ENCODE results near the gene SPTBN4. TPM values are rescaled to one million over a fixed set of nuclear protein-coding genes. Genes with fewer than 3 reads are reported as not detected.
"Not testable (repeated sequence)": the region's sequence is repeated elsewhere in the genome, so short reads cannot be mapped to it uniquely, and the experiment has no call there.

Gene SPTBN4
- total RNA-seq, 3 donors from 2014 or later, result 1.2 to 2.1 (median 1.8) TPM

DNA sequence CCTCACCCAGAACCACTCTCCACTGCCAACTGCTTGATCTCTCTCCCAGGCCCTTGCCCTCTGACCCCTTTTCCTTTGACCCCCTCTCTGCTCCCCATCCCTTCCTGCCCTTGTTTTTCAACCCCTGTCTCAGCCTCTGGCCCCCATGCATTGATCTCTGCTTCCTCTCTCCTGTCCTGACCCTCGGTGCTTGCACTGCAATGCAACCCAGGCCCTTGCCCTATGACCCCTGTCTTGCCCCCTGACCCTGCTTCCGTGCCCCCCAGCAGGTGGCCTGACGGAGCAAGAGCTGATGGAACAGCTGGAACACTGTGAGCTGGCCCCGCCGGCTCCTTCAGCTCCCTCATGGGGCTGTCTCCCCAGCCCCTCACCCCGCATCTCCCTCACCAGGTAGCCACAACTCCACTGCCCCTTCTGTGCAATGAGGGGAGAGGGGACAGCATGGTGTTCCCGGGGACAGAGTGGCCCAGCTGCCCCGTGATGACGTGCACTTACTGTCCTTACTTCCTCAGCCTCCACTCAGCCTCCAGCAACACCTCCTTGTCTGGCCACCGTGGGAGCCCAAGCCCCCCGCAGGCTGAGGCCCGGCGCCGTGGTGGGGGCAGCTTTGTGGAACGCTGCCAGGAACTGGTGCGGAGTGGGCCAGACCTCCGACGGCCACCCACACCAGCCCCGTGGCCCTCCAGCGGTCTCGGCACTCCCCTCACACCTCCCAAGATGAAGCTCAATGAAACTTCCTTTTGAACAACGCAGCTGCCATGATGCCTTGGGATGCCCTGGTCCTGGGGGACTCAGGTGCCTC, 123.9 kb downstream of the SPTBN4 start:
- Mint-ChIP-seq H3K36me3 (ENCODE audit: insufficient read depth) (peaks cover 20% of the 10 kb centered on the region), H3K27me3 (ENCODE audit: low read depth) (no peaks in the 10 kb centered on the region), H3K4me3 (no peak overlapping the region), H3K9me3 (no peaks in the 10 kb centered on the region), H3K4me1 (ENCODE audit: low read depth) (peaks cover 14% of the 10 kb centered on the region)
- DNase-seq, result no peak
- no peak for ATAC-seq

DNA sequence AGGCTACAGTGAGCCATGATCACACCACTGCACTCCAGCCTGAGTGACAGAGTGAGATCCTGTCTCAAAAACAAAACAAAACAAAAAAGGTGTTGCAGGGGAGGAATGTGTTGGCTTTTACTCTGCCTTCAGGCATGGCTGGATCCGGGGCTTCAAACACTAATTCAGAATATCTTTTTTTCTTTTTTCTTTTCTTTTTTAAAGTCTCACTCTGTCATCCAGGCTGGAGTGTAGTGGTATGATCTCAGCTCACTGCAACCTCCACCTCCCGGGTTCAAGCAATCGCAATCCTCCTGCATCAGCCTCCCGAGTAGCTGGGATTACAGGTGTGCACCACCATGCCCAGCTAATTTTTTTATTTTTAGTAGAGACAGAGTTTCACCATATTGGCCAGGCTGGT, 124.9 kb downstream of the SPTBN4 start:
- H3K27me3 Mint-ChIP-seq (ENCODE audit: low read depth); ATAC-seq; H3K9me3 Mint-ChIP-seq; H3K4me3 Mint-ChIP-seq; DNase-seq: not testable (repeated sequence)
- Mint-ChIP-seq H3K36me3 (ENCODE audit: insufficient read depth) (peaks cover 12% of the 10 kb centered on the region), H3K4me1 (ENCODE audit: low read depth) (peaks cover 14% of the 10 kb centered on the region)

DNA sequence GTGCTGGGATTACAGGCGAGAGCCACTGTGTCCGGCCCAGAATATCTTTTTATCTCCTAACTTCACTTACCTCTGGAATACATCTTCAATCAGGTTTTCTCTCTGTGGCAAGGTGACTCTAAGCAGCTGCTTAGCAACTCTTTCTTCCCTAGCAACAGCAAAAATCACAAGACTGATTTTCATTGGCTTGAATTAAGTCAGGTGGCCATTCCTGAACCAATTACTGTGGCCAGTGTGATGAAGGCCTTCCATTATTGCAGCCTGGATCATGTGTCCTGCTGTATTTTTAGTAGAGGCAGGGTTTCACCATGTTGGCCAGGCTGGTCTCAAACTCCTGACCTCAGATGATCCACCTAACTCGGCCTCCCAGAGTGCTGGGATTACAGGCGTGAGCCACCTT, 125.4 kb downstream of the SPTBN4 start:
- ATAC-seq (peak; percentile 55 to 57), DNase-seq (no peak)
- no peaks in the 10 kb centered on the region for H3K9me3 Mint-ChIP-seq
- H3K4me1 Mint-ChIP-seq (ENCODE audit: low read depth), result peaks cover 14% of the 10 kb centered on the region
- peaks cover 8% of the 10 kb centered on the region for H3K36me3 Mint-ChIP-seq (ENCODE audit: insufficient read depth)
- H3K27me3 Mint-ChIP-seq (ENCODE audit: low read depth), result peaks cover 6% of the 10 kb centered on the region
- no peak overlapping the region for H3K4me3 Mint-ChIP-seq

DNA sequence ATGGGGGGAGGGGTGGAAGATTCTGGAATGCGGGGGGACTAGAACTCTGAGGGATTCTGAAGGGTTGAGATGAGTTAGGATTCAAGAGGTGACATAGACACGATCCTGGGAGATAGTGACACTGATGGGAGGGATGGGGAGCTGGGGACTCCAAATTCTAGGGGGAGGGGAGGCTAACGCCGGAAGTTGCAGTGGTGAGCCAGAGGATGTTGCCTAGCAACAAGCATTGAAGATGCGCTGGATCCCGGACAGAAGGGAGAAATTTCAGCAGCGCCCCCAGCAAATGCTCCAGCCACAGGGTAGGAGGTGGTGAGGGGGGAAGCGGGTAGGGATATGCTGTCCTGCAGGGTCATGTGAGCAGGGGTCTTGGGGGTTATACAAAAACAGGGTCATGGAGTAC, 127.5 kb downstream of the SPTBN4 start:
- H3K4me3 Mint-ChIP-seq, result no peak overlapping the region
- ATAC-seq (no peak), DNase-seq (no peak)
- H3K27me3 Mint-ChIP-seq (ENCODE audit: low read depth), result peaks cover 21% of the 10 kb centered on the region
- H3K36me3 Mint-ChIP-seq (ENCODE audit: insufficient read depth), result peaks cover 3% of the 10 kb centered on the region
- no peaks in the 10 kb centered on the region for H3K9me3 Mint-ChIP-seq
- peaks cover 29% of the 10 kb centered on the region for H3K4me1 Mint-ChIP-seq (ENCODE audit: low read depth)

DNA sequence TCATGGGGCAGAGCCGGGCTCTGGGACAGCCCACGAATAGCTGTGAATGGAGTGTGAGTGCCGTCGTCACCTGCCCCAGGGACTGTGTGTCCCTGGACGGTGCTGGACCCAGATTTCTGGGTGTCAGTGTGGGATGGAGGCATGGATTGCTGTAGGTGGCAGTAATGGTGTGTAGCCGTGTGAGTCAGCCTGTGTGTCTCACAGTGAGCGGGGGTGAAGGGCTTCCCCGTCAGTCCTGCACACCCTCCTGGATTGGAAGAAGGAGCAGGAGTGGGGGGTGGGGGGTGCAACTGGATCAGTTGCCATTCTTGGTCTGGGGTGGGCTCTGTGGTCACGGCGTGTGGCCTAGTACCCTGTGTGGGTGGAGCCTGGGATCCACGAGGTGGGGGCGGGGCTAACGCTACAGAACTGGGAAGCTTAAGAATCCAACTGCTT, 127.9 kb downstream of the SPTBN4 start:
- peak; percentile 23 to 31 for ATAC-seq
- peaks cover 25% of the 10 kb centered on the region for H3K27me3 Mint-ChIP-seq (ENCODE audit: low read depth)
- peaks cover 3% of the 10 kb centered on the region for H3K36me3 Mint-ChIP-seq (ENCODE audit: insufficient read depth)
- no peaks in the 10 kb centered on the region for H3K9me3 Mint-ChIP-seq
- DNase-seq, result no peak
- H3K4me1 Mint-ChIP-seq (ENCODE audit: low read depth), result peaks cover 33% of the 10 kb centered on the region
- H3K4me3 Mint-ChIP-seq, result no peak overlapping the region

DNA sequence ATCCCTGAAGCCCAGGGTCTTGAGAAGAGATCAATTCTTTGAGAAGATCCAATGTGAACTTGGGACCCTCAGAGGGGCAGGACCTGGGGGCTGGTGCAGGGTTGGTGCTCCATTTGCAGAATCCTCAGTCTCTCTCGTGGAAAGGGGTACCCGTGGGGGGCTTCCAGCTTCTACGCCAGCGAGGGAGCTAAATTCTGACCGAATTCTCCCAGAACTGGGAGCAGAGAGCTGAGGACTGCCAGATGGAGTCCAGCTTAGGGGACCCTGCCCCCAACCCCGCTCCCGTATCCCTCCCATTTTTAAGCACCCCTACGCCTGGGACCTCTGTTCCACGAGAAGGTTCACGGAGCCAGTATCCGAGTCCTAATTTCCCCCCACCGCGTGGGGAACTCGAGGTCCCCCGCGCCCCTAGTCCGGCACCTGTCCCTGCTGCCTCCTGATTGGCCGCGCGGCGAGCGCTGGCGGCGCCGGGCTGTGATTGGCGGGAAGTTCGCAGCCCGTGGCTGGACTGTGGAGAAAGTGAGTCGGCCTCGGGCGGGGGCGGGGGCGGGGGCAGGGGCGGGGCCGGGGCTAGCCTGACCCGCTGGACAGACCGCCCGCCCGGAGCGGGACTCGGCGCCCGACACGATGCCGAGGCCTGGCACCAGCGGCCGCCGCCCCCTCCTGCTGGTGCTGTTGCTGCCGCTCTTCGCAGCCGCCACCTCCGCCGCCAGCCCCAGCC, 130.0 kb downstream of the SPTBN4 start:
- H3K4me3 Mint-ChIP-seq, result no peak overlapping the region
- H3K36me3 Mint-ChIP-seq (ENCODE audit: insufficient read depth), result no peaks in the 10 kb centered on the region
- ATAC-seq (no peak), DNase-seq (no peak)
- H3K4me1 Mint-ChIP-seq (ENCODE audit: low read depth), result peaks cover 44% of the 10 kb centered on the region
- no peaks in the 10 kb centered on the region for H3K9me3 Mint-ChIP-seq
- H3K27me3 Mint-ChIP-seq (ENCODE audit: low read depth), result peaks cover 36% of the 10 kb centered on the region

DNA sequence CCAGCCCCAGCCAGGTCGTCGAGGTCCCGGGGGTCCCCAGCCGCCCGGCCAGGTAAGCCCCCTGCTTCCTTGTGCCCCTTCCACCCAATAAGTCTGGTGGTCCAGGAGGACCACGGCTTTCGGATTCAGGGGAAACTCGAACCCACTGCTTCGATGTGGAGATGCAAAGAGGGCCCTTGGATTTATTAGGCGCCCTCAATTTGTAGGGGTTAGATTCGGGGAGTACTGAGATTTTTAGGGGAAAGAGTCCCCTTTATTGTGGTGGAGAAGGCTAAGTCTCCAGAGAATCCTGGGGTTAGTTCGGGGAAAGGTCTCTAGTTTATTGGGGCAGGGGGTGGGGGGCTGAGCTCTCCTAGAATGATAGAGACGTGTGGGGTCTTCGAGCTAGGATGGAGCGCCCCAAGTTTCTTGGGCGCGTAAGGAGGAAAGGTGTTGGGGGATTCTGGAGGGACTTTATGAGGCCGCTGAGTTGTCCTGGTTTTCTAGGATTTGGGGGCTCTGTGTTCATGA, 130.6 kb downstream of the SPTBN4 start:
- Mint-ChIP-seq H3K4me3 (peak overlapping the region; percentile 48), H3K4me1 (ENCODE audit: low read depth) (peaks cover 47% of the 10 kb centered on the region), H3K9me3 (no peaks in the 10 kb centered on the region), H3K36me3 (ENCODE audit: insufficient read depth) (no peaks in the 10 kb centered on the region), H3K27me3 (ENCODE audit: low read depth) (peaks cover 37% of the 10 kb centered on the region)
- no peak for DNase-seq
- no peak for ATAC-seq

DNA sequence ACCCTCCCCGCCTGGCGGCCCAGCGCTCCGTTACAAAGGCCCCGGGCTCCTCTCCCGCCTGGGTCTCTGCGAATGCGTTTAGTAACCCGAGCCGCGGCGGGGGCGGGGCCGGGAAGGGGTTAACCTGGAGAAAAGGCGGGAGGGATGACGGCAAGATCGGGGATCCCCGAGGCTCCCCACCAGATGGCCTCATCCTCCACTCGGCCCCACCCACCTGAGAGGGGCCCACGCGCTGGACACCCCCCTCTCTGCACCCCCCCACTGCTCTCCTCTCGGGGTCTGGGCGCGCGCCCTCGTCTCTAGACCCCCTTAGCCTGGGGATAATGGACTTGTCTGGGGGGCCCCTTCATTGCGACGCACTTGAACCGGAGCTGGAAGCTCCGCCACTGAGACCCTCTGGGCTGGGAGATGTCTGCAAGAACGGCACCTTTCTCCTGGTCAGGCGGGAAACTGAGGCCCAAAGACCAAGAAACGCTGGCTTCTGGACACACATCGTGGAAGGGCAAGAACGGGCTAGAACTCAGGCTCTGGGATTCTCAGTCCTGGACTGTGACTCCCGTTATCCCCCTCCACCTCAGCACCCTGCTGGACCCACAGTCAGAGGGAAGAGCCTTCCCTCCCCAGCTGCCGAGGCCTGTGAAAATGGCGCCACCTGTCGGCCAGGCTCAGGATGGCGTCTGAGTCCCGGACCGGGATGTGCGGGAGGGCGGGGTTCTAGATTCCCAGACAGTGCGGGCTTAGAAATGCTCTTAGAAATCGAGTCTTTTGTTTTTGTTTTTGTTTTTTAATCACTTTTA, 131.5 kb downstream of the SPTBN4 start:
- Mint-ChIP-seq H3K36me3 (ENCODE audit: insufficient read depth) (no peaks in the 10 kb centered on the region), H3K9me3 (no peaks in the 10 kb centered on the region), H3K4me1 (ENCODE audit: low read depth) (peaks cover 56% of the 10 kb centered on the region), H3K4me3 (peak overlapping the region; percentile 21), H3K27me3 (ENCODE audit: low read depth) (peaks cover 37% of the 10 kb centered on the region)
- ATAC-seq, result peak; percentile 65 to 68
- DNase-seq, result peak; percentile 83

DNA sequence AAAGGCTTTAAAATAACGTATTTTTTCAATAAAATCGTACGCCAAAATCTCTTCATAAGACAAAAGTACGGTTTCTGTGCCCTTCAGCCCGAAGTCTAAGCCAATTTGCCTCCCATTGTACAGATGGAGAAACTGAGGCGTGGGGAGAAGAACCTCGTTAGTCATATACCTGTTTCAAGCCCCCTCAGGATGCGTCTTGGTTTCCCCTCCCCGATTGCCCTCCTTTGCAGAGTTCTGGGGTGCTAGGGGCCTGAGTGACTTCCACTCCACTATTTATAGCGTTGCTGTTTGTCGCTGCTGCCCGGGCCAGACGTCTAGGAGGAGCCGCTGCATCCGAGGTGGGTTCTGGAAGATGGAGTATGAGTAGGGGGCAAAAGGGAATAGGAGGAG, 132.1 kb downstream of the SPTBN4 start:
- no peak for DNase-seq

DNA sequence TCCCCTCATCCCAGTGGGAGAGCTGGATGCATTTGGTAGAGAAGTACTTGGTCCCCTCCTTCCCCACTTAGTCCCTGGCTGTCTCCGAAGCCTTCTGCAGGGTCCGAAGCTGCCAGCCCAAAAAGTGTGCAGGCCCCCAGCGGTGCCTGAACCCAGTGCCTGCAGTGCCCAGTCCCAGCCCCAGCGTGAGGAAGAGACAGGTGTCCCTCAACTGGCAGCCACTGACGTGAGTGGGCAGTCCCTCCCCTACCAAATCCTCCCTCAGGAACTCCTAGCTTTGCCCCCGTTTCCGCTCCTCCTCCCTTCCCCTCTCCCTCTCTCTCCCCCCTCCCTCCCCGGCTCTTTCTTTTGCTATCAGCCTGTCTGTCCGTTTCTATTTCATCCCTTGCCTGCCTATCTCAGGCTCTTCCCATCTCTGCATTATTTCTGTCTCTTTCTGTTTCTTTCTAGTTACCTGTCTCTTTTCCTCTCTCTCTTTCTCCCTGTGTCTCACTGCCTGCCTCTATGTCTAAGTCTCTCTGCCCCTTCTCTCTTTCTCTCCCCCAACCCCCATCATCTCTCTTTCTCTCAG, 132.6 kb downstream of the SPTBN4 start:
- H3K4me1 Mint-ChIP-seq (ENCODE audit: low read depth), result peaks cover 60% of the 10 kb centered on the region
- H3K36me3 Mint-ChIP-seq (ENCODE audit: insufficient read depth), result no peaks in the 10 kb centered on the region
- peak overlapping the region; percentile 5 for H3K4me3 Mint-ChIP-seq
- H3K9me3 Mint-ChIP-seq, result no peaks in the 10 kb centered on the region
- DNase-seq (no peak), ATAC-seq (no peak)
- peaks cover 37% of the 10 kb centered on the region for H3K27me3 Mint-ChIP-seq (ENCODE audit: low read depth)

More for the DNA sequence above, 132.1 kb downstream of the SPTBN4 start:
- Mint-ChIP-seq H3K4me3 (no peak overlapping the region), H3K27me3 (ENCODE audit: low read depth) (peaks cover 37% of the 10 kb centered on the region), H3K4me1 (ENCODE audit: low read depth) (peaks cover 60% of the 10 kb centered on the region), H3K36me3 (ENCODE audit: insufficient read depth) (no peaks in the 10 kb centered on the region), H3K9me3 (no peaks in the 10 kb centered on the region)
- ATAC-seq, result no peak

DNA sequence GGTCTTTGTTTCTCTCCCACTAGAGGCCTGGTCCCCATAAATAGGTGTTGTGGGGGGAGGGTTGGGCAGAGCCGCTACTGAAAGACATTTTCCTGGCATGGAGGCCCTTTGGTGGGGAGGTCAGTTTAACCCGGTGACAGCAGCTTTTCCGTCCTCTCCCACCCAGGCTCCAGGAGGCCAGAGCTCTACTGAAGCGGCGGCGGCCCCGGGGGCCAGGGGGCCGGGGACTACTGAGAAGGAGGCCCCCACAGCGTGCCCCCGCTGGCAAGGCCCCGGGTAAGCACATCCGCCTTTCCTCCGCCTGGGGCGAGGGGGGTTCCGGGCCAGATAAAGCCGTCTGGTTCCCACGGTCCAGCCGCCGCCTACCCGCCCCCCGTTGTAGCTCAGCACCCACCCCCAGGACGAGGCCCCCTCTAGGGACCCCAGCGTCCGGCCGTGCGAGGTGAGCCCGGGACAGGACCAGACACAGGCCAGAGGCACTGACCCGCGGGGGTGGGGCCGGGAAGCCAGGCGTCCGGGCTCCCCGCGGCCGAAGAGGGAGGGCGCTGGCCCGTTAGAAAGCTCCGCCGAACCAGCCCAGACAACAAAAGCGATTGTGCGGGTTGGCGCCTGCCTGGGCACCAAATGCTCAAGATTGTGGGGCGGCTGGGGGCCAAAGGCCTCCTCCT, 133.2 kb downstream of the SPTBN4 start:
- Mint-ChIP-seq H3K9me3 (no peaks in the 10 kb centered on the region), H3K36me3 (ENCODE audit: insufficient read depth) (no peaks in the 10 kb centered on the region), H3K4me3 (peak overlapping the region; percentile 54), H3K27me3 (ENCODE audit: low read depth) (peaks cover 37% of the 10 kb centered on the region), H3K4me1 (ENCODE audit: low read depth) (peaks cover 60% of the 10 kb centered on the region)
- no peak for DNase-seq
- no peak for ATAC-seq

DNA sequence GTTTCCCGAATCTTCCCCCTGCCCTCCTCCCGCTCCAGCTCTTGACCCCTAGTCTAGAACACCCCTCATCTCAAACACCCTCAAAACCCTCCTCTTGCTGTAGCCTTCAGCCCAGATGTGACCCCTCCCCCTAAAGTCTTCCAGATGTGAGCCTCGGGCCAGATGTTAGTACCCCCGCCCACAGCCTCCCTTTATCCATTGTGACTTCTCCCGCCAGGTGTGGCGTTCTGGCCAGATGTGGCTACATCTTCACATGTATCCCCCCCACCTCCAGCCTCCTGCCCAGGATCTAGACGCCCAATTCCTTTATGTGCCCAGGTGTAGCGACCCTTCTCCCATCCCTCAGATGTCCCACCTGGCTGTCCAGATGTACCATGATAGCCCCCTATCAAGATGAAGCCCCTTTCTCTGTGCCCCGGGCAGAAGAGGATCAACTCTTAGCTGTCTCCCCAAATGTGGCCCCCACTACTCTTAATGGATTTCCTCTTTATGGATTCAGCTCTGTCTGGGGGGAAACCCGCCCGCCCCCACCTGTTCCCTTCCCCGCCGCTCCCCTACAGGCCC, 133.9 kb downstream of the SPTBN4 start:
- Mint-ChIP-seq H3K9me3 (no peaks in the 10 kb centered on the region), H3K4me1 (ENCODE audit: low read depth) (peaks cover 64% of the 10 kb centered on the region), H3K27me3 (ENCODE audit: low read depth) (peaks cover 37% of the 10 kb centered on the region), H3K36me3 (ENCODE audit: insufficient read depth) (no peaks in the 10 kb centered on the region), H3K4me3 (peak overlapping the region; percentile 54)
- no peak for ATAC-seq
- no peak for DNase-seq
